BJ (cell line): ENCODE results near the gene GNGT2. TPM values are rescaled to one million over a fixed set of nuclear protein-coding genes. Genes with fewer than 3 reads are reported as not detected.

ENCODE experiments used
- CTCF ChIA-PET: fragments of 350-600 bp; formaldehyde crosslinking; extraction: SDS; loops from one replicate; lab custom pipeline; 2021; ENCODE audit warnings: antibody characterized with exemption, inconsistent platforms; lab: Yijun Ruan, JAX
- POLR2A ChIA-PET: fragments of 300-600 bp; sonication (Branson Sonifier 250); formaldehyde crosslinking; extraction: SDS; loops from one replicate; lab custom pipeline; 2021; ENCODE audit warnings: antibody characterized with exemption; lab: Charles Lee
- DNase-seq: peaks from one replicate; pipeline ENCODE4 v3.0.0-alpha.2; 2011; ENCODE audit warnings: low read depth
- H3K27me3 ChIP-seq: 2 replicates; pipeline ENCODE4 v1.6.0; 2011; ENCODE audit warnings: low read length; ENCODE audit not compliant: control insufficient read depth, insufficient read depth
- H3K36me3 ChIP-seq: 2 replicates; pipeline ENCODE4 v1.5.1; 2011; ENCODE audit warnings: low read length; ENCODE audit not compliant: control insufficient read depth, insufficient read depth
- H3K4me3 ChIP-seq: 2 replicates; pipeline ENCODE4 v1.5.1; 2011; ENCODE audit warnings: low read depth, mild to moderate bottlenecking, control low read depth, low read length
- polyA plus RNA-seq: library from polyadenylated mRNA; depleted of rRNA; stranded (reverse); fragments of >200 nt; gene quantifications from 2 replicates; pipeline ENCODE4 v1.2.3, GENCODE V29; 2011
- TF ChIP-seq, protein P1 (sequence below): IDR thresholded peaks from 2 replicates; pipeline ENCODE4 v1.5.1; 2011; ENCODE audit warnings: low read depth, mild to moderate bottlenecking, control low read depth, inconsistent platforms, low read length, moderate library complexity; ENCODE audit not compliant: insufficient read depth

GNGT2 gene
- polyA plus RNA-seq, 1 experiment = 0.45 TPM

DNA sequence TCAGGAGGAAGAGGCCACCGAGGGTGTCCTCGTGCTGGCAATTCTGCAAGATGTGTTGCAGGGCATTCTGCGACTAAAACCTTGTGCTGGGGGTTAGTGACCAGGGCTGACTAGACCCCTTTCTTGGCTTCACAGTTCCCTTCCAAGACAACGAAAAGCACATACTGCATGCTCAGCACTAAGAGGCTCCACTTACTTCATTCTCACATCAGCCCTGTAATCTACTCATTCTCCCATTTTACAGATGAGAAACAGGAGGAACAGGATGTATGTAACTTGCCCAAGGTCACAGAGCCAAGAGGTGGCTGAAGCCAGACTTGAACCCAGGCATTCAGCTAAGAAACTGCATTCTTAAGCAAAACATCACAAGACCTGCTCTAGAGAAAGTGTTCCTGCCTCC is 25.5 kb upstream of the GNGT2 start:
- CTCF ChIA-PET = no interaction called here

DNA sequence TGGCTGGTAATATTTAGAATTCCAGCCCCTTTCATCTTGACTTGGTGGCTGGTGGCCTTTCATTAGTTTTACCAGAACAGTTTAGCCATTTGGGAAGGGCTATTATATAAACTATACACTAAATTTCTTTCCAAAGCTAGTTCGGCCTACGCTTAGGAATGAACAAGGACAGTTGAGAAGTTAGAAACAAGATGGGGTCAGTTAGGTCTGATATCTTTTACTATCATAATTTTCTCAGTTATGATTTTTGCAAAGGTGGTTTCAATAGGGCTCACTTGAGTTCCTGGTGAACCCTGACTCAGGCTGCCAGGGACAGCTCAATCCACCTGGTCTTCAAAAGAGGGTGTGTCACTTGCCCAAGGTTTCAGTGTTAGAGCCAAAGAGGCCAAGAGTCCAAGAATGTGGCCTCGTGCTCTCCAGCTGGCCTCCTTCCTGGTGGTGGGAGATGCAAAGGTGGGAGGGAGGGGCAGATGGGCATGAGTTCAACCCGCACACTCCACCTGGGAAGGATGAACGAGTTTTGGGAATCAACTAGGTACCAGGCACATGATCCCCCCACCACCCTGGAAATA is 24.2 kb upstream of the GNGT2 start:
- POLR2A ChIA-PET = no interaction called here
- Histone ChIP-seq H3K4me3 (no peak overlapping the region), H3K36me3 (no peaks in the 10 kb centered on the region), H3K27me3 (peaks cover 7% of the 10 kb centered on the region)
- CTCF ChIA-PET = interaction anchor here (2.5 kb wide), 1 partner anchor 10 kb away, joined by 9 read pairs; no protein-coding TSS in a partner anchor
- TF ChIP-seq, protein P1, sequence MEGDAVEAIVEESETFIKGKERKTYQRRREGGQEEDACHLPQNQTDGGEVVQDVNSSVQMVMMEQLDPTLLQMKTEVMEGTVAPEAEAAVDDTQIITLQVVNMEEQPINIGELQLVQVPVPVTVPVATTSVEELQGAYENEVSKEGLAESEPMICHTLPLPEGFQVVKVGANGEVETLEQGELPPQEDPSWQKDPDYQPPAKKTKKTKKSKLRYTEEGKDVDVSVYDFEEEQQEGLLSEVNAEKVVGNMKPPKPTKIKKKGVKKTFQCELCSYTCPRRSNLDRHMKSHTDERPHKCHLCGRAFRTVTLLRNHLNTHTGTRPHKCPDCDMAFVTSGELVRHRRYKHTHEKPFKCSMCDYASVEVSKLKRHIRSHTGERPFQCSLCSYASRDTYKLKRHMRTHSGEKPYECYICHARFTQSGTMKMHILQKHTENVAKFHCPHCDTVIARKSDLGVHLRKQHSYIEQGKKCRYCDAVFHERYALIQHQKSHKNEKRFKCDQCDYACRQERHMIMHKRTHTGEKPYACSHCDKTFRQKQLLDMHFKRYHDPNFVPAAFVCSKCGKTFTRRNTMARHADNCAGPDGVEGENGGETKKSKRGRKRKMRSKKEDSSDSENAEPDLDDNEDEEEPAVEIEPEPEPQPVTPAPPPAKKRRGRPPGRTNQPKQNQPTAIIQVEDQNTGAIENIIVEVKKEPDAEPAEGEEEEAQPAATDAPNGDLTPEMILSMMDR = no peak
- DNase-seq = no peak

More for the DNA sequence above, 25.5 kb upstream of the GNGT2 start:
- TF ChIP-seq, protein P1 = no peak
- Histone ChIP-seq H3K4me3 (no peak overlapping the region), H3K27me3 (peaks cover 7% of the 10 kb centered on the region), H3K36me3 (no peaks in the 10 kb centered on the region)
- POLR2A ChIA-PET = no interaction called here
- no peak for DNase-seq

DNA sequence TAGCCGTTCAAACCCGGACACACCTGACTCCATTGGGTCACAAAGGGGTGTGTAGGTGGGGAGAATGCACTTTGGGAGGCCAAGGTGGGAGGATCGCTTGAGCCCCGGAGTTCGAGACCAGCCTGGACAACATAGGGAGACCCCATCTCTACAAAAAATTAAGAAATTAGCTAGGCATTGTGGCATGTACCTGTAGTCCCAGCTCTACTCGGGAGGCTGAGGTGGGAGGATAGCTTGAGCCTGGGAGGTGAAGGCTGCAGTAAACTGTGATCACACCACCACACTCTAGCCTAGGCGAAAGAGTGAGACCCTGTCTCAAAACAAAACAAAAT is 21.2 kb upstream of the GNGT2 start:
- no peak for DNase-seq
- CTCF ChIA-PET = interaction anchor here (2.4 kb wide), 1 partner anchor 51 kb away, joined by 9 read pairs; no protein-coding TSS in a partner anchor
- no peak overlapping the region for H3K4me3 ChIP-seq
- TF ChIP-seq, protein P1 = no peak
- H3K27me3 ChIP-seq = peaks cover 8% of the 10 kb centered on the region; the same call in 1 of the 2 replicates
- POLR2A ChIA-PET = no interaction called here
- H3K36me3 ChIP-seq = no peaks in the 10 kb centered on the region

- Histone ChIP-seq H3K36me3 (no peaks in the 10 kb centered on the region), H3K4me3 (peak within 1 kb of the TSS; percentile 49), H3K27me3 (peaks cover 10% of the 10 kb centered on the region)
- ChIA-PET POLR2A (no interaction called here), CTCF (interaction anchor here (0.6 to 2.4 kb wide), 3 partner anchors 26 to 59 kb away, joined by 3 to 9 read pairs (median 4); no protein-coding TSS in a partner anchor)
- TF ChIP-seq, protein P1 = no peak
- DNase-seq = peak; percentile 15
Observed at GRCh38 chr17:49230636-49231562, 20.5 kb upstream of the GNGT2 start, which contains the start of gene PHOSPHO1. Gene PHOSPHO1, minus strand, starts transcription at chr17:49230787. Its CDS starts 4,096 bp downstream, at chr17:49226691.
